Measurements from ENCODE around the gene SYNC.
A peak's percentile ranks its signal among the peaks of the same experiment; 100 is the strongest.
"Not testable (repeated sequence)": the region's sequence is repeated elsewhere in the genome, so short reads cannot be mapped to it uniquely, and the experiment has no call there.

The SYNC gene

GRCh38 chr1:32724678-32725614 is 22.4 kb upstream of the SYNC start:
- DNase-seq (ENCODE audit: low read depth in 1 of 2, low spot score in 1 of 2), result peak in 1 of 2 donors; percentile 22

- DNase-seq (ENCODE audit: low read depth in 1 of 2, low spot score in 1 of 2), result no peak
These were observed 17.2 kb upstream of the SYNC start for GRCh38 chr1:32719681-32720275.

- no peak for DNase-seq (ENCODE audit: low read depth in 1 of 2, low spot score in 1 of 2)
These were observed 16.0 kb upstream of the SYNC start for GRCh38 chr1:32718527-32718926.

- no peak for DNase-seq (ENCODE audit: low read depth in 1 of 2, low spot score in 1 of 2)
These were observed 15.5 kb upstream of the SYNC start for GRCh38 chr1:32718036-32718435.

GRCh38 chr1:32717503-32717902 is 14.9 kb upstream of the SYNC start:
- no peak for DNase-seq (ENCODE audit: low read depth in 1 of 2, low spot score in 1 of 2)

GRCh38 chr1:32716312-32717148 is 14.0 kb upstream of the SYNC start:
- DNase-seq (ENCODE audit: low read depth in 1 of 2, low spot score in 1 of 2), result peak in 1 of 2 donors; percentile 32

GRCh38 chr1:32715901-32716311 is 13.3 kb upstream of the SYNC start:
- no peak for DNase-seq (ENCODE audit: low read depth in 1 of 2, low spot score in 1 of 2)

GRCh38 chr1:32714277-32714676 is 11.7 kb upstream of the SYNC start:
- no peak for DNase-seq (ENCODE audit: low read depth in 1 of 2, low spot score in 1 of 2)

- DNase-seq (ENCODE audit: low read depth in 1 of 2, low spot score in 1 of 2), result no peak
These were observed 10.5 kb upstream of the SYNC start for GRCh38 chr1:32713081-32713480.

GRCh38 chr1:32711221-32711620 is 8.7 kb upstream of the SYNC start:
- not testable (repeated sequence) for DNase-seq (ENCODE audit: low read depth in 1 of 2, low spot score in 1 of 2)

- no peak for DNase-seq (ENCODE audit: low read depth in 1 of 2, low spot score in 1 of 2)
These were observed 6.9 kb upstream of the SYNC start for GRCh38 chr1:32709476-32709875.

- DNase-seq (ENCODE audit: low read depth in 1 of 2, low spot score in 1 of 2), result no peak
These were observed 6.5 kb upstream of the SYNC start for GRCh38 chr1:32709075-32709474.

- no peak for DNase-seq (ENCODE audit: low read depth in 1 of 2, low spot score in 1 of 2)
These were observed 3.9 kb upstream of the SYNC start for GRCh38 chr1:32706491-32706890.

GRCh38 chr1:32705516-32705915 is 2.9 kb upstream of the SYNC start:
- no peak for DNase-seq (ENCODE audit: low read depth in 1 of 2, low spot score in 1 of 2)

- no peak for DNase-seq (ENCODE audit: low read depth in 1 of 2, low spot score in 1 of 2)
These were observed 1.1 kb upstream of the SYNC start for GRCh38 chr1:32703479-32704291.

- DNase-seq (ENCODE audit: low read depth in 1 of 2, low spot score in 1 of 2), result no peak
These were observed 495 bp downstream of the SYNC start for GRCh38 chr1:32701951-32702598.

GRCh38 chr1:32701421-32701911 is 1.1 kb downstream of the SYNC start:
- DNase-seq (ENCODE audit: low read depth in 1 of 2, low spot score in 1 of 2), result no peak

- not testable (repeated sequence) for DNase-seq (ENCODE audit: low read depth in 1 of 2, low spot score in 1 of 2)
These were observed 5.6 kb downstream of the SYNC start for GRCh38 chr1:32696996-32697395.

GRCh38 chr1:32696041-32696440 is 6.5 kb downstream of the SYNC start:
- no peak for DNase-seq (ENCODE audit: low read depth in 1 of 2, low spot score in 1 of 2)

Measured in activated CD4-positive, alpha-beta T cell treated with anti-CD3 and anti-CD28 coated beads, Interleukin-2, amount 50 U/mL, for 24 hours (primary cell).